Epidermal melanocyte (primary cell): ENCODE data around the gene CDH6.

Experiments
- DNase-seq: peaks from one replicate; pipeline ENCODE4 v3.0.0; 2011; ENCODE audit warnings: low spot score; ENCODE audit not compliant: insufficient read length

Gene CDH6

DNA sequence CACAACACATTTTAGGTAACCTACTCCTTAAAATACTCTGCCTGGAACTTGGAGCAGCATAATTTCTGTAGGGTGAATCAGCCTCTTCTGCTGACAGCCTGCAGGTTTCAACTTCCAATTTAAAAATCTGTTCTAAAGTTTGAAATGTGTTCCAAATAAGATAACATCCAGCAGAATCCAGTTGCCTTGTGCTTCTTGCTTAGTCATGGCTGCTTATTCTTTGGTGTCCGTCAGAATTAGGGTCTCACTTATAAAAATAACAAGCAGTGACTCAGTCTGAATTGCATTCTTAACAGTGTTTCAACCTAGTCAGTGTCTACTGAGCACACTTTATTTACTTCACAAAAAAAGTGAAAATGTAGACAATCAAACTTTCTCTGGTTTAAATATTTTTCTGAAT, 3.7 kb downstream of the CDH6 start:
- DNase-seq: no peak

DNA sequence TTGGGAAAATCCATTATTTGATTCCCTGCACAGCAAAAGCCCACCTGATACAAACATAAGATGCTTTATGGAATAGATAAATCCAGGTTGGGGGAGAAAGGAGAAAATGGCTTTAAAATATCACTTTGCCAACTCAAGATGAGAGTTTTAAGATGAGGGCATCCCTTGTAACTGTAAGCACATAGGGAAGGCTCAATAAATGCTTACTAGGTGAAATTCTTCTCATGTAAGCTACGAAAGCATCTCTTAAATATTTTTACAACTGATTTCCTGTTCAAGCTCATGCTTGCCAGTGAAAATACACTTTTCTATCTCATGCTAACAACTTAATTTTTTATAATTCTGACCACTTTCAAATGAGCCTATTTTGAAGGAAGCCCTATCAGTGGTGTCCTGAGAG, 11.5 kb downstream of the CDH6 start:
- no peak for DNase-seq

DNA sequence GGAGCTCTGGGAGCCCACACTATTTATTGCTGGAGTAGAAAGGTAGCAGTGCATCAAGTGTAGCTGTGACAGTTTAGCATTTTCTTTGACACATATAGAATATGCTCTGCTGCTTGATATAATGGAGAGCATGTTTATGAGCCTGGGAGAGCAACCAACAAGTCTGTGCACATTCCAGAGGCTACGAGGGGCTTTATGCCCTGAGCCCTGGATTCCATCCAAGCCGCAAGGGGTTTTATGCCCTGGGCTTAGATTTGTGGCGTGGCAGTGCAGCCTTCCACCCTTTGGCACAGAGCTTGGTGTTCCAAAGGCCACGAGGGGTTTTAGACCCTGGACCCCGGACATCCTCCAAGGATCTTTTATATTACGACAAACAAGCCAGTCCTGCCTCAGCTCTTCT, 14.6 kb downstream of the CDH6 start:
- DNase-seq: no peak

DNA sequence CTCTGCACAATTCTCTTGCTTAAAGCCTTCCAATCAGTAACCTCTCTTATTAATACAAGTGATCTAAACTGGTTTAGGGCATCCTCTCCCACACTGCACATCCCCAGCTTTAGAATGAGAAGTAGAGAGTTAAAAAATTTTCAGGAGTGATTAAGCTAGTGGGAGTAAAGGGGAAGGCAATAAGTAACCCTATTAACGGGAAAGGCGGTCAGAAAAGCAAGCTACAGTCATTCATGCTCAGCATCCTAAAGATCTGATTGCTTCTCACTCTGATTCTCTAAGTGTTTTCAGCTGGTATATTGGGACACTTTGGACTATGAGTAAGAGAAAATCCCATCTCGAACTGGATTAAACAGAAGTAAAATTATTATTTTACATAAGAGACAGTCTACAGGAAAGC, 15.8 kb downstream of the CDH6 start:
- no peak for DNase-seq

DNA sequence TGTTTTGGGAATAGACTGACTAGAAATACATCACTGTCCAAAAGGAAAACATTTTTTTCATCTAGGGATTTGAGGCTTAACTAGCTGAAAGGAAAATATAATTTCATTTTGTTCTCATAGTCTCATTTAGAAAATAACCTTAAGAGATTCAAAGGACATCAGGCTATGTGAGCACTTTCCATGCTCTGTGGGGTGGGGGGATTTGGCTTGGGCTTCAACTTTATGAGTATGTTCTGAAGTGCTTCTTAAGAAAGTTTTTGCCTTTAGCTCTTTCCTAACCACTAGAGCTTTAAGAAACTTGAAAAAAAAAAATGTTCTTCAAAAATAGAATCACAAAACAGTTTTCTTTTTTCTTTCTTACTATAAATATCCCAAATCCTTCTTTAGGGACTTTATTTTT, 17.6 kb downstream of the CDH6 start:
- DNase-seq: no peak

DNA sequence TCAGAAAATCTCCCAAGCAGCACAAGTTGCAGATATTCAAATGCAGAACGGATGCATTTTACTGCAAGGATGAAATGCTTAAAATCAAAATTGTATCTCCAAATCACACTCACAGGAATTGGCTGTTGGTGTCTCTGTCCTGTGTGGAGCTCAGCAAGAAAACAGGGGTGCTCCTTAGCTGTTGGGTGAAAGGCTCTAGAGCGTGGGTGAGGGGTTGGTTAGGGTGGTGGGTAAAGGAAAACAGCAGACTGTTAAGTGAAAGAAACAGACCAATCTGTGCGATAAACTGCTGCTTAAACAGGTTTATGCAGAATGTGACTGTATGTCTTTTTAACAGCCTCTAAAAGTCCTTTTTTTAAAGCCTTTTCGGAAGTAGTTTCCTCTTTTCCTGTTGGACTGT, 19.8 kb downstream of the CDH6 start:
- DNase-seq: no peak

DNA sequence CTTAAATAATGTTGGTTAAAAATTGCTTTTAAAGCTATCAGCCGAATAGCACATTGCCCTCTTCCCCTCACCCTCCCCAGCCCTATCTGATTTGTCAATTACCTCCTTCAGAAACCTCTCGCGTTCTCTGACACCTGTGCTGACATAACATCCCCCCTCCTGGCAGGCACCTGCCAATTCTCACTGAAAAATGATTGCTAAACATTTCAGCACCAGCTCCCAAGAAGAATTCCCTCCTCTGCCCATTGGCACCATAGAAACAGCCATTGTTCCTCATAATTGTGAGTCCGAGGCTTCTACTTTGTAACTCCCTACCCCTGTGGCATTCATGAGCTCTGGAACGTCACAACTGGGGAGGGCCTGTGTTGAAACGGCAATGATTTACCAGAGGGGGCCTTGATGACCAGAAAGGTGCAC, 20.2 kb downstream of the CDH6 start:
- no peak for DNase-seq

DNA sequence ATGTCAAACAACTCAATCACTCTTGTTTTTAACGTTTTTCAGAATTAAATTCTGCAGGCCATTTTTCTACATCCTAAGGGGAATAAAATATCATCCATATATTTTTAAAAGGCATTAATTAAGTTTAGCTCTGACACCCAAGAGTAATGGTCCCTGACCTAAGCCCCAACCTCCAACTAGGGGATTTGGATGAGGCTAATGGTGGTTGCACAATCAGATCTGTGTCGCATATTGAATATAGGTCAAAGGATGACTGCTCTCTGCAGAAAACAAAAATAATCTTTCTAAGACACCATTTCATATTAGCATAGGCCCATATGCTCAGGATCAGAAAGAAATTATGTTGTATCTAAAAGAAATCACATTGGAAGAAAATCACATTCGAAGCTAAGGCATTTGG, 20.7 kb downstream of the CDH6 start:
- no peak for DNase-seq

DNA sequence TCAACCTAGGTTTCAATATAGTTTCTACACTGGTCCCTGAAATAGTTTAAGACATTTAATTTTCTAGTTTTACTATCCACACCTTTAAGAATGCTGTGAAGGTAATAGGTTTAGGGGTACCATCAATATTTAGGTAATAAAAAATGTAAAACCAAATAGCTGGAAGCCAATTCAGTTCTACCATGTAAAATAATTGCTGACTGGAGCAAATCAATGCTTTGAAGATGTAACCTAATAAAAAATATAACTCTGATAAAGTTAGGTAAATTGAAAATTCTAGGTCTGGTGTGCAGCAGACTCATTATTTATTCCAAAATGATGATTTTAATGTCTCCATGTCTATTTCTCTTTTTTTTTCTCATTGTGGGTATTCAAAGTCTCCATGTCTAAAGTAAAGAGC, 21.8 kb downstream of the CDH6 start:
- no peak for DNase-seq

DNA sequence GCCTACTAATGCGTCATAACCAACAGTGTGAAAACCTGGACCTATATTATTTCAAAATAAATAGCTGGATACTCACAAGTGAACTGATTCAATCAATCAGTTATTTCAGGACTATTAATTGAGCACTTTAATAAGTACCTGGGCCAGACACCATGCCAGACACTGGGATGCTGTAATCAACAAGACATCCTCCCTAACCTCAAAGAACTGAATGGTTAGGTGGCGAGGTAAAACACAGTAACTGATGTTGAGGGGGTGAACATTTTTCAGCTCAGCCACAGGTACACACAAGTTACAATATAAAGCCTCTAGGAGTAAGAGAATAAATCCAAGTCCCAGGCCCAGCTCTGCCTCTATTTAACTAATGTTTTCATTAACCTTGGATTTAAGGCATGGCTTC, 24.0 kb downstream of the CDH6 start:
- no peak for DNase-seq

DNA sequence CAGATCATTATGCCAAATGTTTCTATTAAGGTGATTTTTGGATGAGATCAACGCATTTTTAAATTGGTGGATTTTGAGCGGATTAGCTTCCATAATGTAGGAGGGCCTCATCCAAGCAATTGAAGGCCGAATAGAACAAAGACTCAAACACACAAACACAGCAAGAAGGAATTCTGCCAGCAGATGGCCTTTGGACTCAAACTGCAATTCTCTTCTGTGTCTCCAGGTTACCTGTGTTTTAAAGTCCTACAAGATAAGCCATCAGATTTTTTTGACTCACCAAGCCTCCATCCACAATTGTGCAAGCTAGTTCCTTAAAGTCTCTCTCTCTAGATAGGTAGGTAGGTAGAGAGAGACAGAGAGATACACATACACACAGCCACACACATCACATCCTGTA, 25.5 kb downstream of the CDH6 start:
- DNase-seq: no peak

DNA sequence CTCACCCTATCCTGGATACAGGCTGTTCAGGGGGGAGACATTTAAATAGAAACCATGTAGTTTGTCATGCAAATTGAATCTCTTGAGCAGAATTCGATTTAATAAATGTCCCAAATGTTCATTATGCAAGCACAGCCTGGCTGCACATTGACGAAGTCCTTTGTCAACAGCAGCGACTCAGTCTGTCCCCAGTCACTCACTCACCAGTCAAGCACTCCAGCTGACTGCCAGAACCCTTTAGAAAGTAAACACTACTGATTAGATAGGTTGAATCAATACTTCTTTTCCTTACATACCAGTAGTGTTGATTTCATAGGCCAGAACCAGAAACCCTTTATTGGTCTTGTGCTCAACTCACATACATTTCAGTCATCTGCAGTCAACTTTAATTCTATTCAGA, 27.5 kb downstream of the CDH6 start:
- no peak for DNase-seq

DNA sequence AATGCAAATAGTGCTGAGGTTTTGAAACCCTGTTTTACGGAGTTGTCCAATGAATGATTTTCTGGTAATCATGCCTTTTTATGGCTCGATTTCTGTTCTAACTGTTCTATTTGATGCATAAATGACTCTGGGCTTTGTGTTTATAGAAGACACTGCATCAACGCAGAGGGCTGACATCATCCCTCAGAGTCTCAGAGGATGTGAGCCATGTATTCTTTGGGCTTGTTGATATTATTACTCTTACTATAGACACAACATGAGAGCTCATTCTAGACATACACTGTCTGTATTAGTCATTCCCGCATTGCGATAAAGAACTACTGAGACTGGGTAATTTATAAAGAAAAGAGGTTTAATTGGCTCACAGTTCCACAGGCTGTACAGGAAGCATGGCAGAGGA, 31.6 kb downstream of the CDH6 start:
- no peak for DNase-seq

DNA sequence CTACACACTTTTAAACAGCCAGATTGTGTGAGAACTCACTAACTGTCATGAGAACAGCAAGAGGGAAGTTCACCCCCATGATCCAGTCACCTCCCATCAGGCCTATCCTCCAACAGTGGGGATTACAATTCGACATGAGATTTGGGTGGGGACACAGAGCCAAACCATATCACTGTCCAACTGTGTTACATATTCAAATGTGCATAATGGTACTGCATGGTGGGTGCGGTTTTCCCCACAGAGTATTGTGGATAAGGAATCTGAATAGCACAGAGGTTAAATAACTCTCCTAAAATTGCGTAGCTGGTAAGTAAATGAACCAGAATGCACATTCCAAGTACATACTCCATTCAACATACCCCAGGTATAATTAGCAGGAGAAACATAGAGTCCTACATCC, 32.1 kb downstream of the CDH6 start:
- DNase-seq: no peak

DNA sequence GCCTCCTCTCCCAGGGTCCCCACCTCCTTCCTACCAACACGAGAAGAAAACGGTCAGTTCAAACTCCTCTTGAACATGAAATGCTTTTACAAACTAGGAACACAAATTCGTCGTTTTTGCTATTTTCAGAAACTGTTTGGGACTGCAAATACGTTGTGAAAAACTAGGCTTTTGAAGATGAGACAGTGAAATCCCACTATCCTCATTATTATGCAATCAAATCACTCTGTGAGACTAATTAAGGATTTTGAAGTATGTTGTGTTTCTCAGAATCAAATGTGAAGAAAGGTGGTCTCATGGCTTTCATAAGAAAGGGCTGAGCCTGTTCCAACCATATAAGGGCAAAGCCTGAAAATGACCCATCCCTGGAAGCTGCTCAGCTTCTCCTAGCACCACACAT, 33.2 kb downstream of the CDH6 start:
- DNase-seq: no peak

DNA sequence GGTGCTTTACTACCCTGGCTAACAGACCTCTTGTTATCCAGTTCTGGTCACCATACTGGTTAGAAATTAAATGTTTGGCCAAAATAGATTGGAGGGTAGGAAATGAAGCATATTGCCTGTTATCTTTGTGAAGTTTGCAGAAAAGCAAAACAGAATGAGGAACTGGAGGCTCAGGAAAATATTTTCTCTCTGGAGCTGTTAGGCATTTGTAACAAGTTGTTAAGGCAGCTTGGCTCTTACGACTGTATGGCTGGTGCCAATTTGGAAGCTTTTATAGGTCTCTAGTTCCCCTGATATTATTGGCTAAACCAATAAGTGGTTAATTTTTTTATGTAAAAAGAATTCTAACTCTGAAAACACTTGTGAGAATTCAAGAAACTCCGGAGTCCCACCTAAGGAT, 35.8 kb downstream of the CDH6 start:
- DNase-seq: no peak

DNA sequence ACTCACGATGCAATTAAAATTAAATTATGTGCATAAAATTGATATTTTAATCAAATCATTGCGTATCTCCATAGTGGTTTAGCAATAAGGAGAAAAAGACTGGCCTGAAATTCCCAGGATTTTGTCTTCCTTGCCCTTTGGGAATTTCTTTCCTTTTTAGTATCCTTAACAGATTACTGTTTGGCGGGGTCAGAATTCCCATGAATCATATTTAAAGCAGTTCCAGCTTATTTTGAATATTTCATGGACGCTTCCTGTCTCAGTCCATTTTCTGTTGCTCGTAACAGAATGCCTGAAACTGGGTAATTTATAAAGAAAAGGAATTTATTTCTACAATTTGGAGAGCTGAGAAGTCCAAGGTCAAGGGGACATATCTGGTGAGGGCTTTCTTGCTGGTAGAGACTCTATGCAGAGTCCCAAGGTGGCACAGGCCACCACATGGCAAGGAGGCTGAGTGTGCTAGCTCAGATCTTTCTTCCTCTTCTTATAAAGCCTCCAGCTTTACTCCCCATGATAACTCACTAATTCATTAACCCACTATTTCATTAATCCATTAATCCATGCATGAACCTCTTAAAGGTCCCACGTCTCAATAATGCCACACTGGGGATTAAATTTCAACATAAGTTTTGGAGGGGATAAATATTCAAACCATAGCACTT, 37.8 kb downstream of the CDH6 start:
- no peak for DNase-seq

DNA sequence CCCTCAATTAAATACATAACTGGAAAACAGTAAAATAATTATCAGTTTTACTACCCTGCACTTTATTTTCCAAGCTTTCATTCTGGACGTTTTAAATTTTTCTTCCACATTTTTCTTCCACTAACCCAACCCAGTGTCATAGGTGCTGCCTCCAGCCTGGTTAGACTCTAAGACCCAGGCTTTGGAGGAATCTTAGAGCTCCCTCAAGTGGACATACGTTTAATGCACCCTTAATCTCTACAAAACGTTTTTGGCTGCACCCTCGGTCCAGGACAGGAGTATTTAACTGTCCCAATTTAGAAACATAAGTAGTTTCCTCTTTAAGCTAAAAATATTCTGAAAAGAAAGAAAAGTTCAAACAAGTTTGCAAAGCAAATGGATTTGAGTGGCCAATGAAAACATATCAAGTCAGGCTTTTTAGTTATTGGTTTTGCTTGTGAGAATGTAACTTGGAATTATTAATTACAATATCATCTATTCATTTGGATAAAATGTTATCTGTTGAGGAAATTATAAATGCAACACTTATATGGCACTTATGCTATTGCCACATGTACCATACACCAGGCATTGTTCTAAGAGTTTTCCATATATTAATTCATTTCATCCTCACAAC, 38.9 kb downstream of the CDH6 start:
- DNase-seq: peak; percentile 54

DNA sequence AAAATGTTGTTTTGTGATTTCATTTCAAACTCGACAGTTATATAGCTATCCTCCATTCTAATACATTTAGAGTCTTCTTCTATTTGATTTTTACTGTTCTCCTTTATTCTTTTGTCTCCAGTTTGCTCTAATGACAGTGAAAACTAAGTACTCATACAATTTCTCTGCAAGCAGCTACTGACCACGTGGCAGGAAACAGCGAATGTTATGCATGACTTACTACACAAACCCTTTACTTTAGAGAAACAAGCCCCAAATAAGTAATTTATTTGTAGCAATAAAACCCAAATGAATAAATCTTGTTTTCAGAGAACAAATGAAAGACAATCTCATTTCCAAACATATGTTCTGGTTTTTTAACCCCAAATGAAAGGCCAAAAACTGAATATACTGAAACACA, 41.9 kb downstream of the CDH6 start:
- no peak for DNase-seq

DNA sequence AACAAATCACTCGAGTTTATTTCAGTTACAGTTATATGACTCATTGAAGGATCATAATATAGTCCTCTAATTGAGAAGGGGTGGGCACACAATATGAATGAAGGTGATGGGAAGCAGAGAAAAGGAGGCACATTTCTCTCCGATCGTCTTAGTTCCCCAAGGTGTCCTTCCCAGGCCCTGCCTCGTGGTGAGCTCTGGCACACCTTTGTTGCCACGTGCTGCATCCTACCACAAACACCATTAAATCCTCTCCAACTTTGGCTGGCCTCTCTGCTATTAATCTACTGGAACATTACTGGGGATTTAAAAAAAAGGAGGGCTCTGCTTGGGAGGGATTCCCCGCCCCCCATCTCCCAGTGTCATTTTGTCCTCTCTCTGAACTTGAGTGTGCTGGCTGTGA, 42.9 kb downstream of the CDH6 start:
- no peak for DNase-seq

DNA sequence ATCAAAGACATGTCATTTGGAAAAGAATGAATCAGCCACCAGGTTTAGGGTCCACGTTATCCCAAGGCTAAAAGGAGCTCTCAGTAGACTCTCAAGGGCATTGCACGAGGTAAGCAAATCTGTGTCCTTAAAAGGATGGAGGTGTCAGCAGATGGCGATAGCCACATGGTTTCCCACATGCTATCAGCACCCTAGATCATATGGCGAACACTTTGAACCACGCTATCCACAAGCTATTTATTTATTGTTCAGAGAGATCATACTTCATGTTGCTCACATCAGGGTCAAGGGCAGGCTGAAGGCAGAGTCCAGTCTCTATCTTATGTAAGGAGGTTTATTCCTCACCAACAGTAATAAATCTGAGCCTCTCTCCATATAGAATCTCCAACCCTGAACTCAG, 43.7 kb downstream of the CDH6 start:
- no peak for DNase-seq

DNA sequence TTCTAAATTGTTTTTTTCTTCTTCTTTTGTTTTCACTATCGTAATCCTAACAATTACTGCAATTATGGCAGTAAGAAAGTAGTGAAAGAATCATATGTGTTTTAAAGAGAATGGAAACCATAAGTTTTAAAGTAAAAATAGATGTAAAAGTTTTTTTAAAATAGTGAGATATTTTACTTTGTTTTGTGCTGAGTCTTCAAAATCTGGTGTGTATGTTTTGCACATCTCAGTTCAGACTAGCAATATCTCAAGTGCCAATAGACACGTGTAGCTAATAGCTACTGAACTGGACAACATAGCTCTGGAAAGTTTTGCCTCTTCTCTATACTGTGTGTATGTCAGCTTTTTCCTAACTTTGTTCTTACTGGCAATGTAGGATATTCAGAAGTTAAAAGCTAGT, 45.0 kb downstream of the CDH6 start:
- DNase-seq: no peak

DNA sequence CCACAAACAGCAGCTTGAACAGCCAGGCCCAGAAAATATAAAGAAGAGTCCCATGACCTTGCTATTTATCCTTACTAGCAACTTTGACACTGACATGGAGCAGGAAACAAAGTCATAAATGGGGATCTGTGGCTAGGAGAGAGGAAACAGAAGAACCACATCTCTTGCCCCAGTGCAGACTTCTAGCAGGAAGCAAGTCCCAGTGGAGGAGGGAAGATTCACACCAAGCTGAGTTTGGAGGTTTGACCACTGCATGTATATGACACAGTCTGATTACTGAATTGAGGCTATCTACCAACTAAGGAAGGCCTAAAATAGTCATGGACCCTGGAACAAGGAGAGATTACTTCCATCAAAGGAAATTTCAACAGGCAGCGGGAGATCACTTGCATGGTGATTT, 51.4 kb downstream of the CDH6 start:
- no peak for DNase-seq

DNA sequence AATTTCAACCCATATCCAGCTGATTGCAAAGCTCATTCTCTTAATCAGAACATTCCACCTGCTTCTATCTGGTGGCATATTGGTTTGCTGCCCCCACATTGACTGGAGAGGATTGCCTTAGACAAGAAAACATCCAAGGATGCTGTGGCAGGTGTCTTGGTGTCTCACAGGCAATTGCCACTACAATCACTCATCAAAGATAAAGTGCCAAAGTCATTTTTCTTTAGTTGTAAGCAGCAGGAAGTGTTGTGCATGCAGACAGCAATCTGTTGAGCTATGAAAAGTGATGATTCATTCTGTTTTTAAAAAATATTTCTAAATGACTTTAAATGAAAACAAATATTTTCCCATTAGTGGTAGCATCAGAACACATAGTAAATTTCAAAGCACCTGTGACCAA, 53.9 kb downstream of the CDH6 start:
- DNase-seq: no peak
